T-helper 17 cell (primary cell): Measurements from ENCODE around the gene LMAN1. TPM values are rescaled to one million over a fixed set of nuclear protein-coding genes. Genes with fewer than 3 reads are reported as not detected.

ENCODE experiments used
- ATAC-seq: fragments of 150-1000 bp; cut with Tn5 transposase; 2 replicates; pipeline ENCODE4 v1.10.0; 2021; ENCODE audit warnings: mild to moderate bottlenecking, moderate library complexity
- DNase-seq, 3 donors: peaks; one replicate each; pipeline versions ENCODE4 v3.0.0 to v3.0.0-alpha.2; 2020 to 2021
- H3K9me3 ChIP-seq: one replicate; pipeline ENCODE4 v1.7.0; 2013; ENCODE audit warnings: low read length, mild to moderate bottlenecking; ENCODE audit not compliant: control insufficient read depth, poor library complexity, severe bottlenecking
- H3K27ac Mint-ChIP-seq: one replicate; pipeline ENCODE4 v1.8.0; 2022; ENCODE audit warnings: mild to moderate bottlenecking, moderate library complexity, mixed read lengths
- H3K27me3 Mint-ChIP-seq: one replicate; pipeline ENCODE4 v1.8.0; 2022; ENCODE audit warnings: mixed read lengths
- H3K36me3 Mint-ChIP-seq: one replicate; pipeline ENCODE4 v1.8.0; 2022; ENCODE audit warnings: low read depth, mixed read lengths
- H3K4me1 Mint-ChIP-seq: one replicate; pipeline ENCODE4 v1.8.0; 2022; ENCODE audit warnings: mild to moderate bottlenecking, mixed read lengths
- H3K4me3 Mint-ChIP-seq: one replicate; pipeline ENCODE4 v1.8.0; 2022; ENCODE audit warnings: mild to moderate bottlenecking, moderate library complexity, mixed read lengths
- total RNA-seq, 4 donors: library from RNA in 2 of 4; stranded (reverse) in 2 of 4; gene quantifications; one replicate each; pipeline ENCODE4 v1.2.3 and lab custom pipeline; 2022 to 2026

The LMAN1 gene
- total RNA-seq, 2 donors from 2014 or later = 47.2 to 58.1 TPM

GRCh38 chr18:59352250-59352855 lies 6.7 kb downstream of the LMAN1 start:
- Mint-ChIP-seq H3K4me1 (peaks cover 18% of the 10 kb centered on the region), H3K4me3 (peak overlapping the region; percentile 33), H3K27me3 (no peaks in the 10 kb centered on the region), H3K27ac (peak overlapping the region; percentile 37), H3K36me3 (peaks cover 14% of the 10 kb centered on the region)
- DNase-seq = no peak
- no peaks in the 10 kb centered on the region for H3K9me3 ChIP-seq
- no peak for ATAC-seq

DNA sequence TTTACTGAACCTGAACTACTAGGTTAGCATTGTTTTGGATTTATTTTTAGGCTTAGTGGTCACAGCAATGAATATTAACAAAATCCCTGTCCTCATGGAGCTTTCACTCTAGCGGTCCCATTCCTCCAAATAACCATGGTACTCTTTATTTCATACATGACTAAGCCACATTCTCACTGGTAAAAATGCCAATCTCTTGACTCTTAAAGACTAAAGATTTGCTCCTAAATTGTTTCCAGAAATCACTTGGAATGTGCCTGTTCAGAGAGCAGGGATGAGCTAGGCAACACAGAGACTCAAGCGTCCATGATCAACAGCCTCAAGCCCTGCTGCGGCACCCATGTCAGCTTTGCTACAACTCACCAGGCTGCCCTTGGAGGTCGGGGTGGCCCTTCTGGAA lies 13.5 kb downstream of the LMAN1 start:
- ATAC-seq (no peak), DNase-seq (no peak)
- H3K27ac Mint-ChIP-seq = no peak overlapping the region
- H3K4me3 Mint-ChIP-seq = no peak overlapping the region
- H3K36me3 Mint-ChIP-seq = peaks cover 12% of the 10 kb centered on the region
- no peaks in the 10 kb centered on the region for H3K27me3 Mint-ChIP-seq
- no peaks in the 10 kb centered on the region for H3K4me1 Mint-ChIP-seq
- H3K9me3 ChIP-seq = no peaks in the 10 kb centered on the region

DNA sequence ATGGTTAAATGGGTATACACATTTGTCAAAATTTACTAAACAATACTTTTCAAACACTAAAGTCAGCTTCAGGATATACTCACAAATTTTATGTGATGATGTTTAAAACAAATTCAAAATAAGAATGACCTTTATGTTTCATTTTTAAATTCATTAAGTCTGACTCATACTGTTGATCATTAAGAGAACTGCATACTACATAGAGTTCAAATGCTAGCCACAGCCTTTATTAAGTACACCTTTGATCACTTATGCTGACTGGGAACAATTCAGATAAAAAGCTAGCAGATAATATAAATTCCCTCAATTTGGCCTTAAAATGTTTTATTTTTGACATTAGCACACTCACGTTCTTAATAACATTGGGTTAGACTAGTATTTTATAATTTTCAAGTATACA lies 14.1 kb downstream of the LMAN1 start:
- no peak overlapping the region for H3K27ac Mint-ChIP-seq
- no peak overlapping the region for H3K4me3 Mint-ChIP-seq
- no peaks in the 10 kb centered on the region for H3K27me3 Mint-ChIP-seq
- no peaks in the 10 kb centered on the region for H3K4me1 Mint-ChIP-seq
- no peaks in the 10 kb centered on the region for H3K9me3 ChIP-seq
- DNase-seq (no peak), ATAC-seq (no peak)
- H3K36me3 Mint-ChIP-seq = peaks cover 14% of the 10 kb centered on the region

DNA sequence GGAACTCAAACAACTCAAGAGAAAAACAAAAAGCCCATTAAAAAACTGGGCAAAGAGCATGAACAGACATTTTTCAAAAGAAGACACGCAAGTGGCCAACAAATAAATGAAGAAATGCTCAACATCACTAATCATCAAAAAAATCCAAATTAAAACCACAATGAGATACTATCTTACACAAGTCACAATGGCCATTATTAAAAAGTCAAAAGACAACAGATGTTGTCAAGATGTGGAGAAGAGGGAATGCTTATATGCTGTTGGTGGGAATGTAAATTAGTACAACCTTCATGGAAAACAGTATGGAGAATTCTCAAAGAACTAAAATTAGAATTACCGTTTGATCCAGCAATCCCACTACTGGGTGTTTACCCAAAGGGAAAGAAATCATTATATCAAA lies 15.1 kb downstream of the LMAN1 start:
- H3K36me3 Mint-ChIP-seq = peaks cover 14% of the 10 kb centered on the region
- no peak for DNase-seq
- H3K9me3 ChIP-seq = no peaks in the 10 kb centered on the region
- no peak overlapping the region for H3K27ac Mint-ChIP-seq
- H3K4me3 Mint-ChIP-seq = no peak overlapping the region
- ATAC-seq = no peak
- H3K4me1 Mint-ChIP-seq = no peaks in the 10 kb centered on the region
- no peaks in the 10 kb centered on the region for H3K27me3 Mint-ChIP-seq

DNA sequence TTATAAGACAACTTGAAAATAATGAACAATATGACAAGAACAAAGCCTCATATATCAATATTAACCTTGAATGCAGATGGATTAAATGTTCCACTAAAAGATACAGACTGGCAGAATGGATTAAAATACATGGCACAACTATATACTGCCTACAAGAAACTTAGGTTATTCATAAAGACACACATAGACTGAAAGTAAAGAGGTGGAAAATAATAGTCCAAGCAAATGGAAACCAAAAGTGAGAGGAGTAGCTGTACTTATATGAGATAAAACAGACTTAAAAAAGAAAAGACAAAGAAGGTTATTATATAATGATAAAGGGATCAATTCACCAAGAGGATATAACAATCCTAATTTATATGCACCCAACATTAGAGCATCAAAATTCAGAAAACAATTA lies 18.2 kb downstream of the LMAN1 start:
- ATAC-seq (no peak), DNase-seq (no peak)
- Mint-ChIP-seq H3K27me3 (no peaks in the 10 kb centered on the region), H3K4me3 (no peak overlapping the region), H3K4me1 (no peaks in the 10 kb centered on the region), H3K36me3 (peaks cover 21% of the 10 kb centered on the region), H3K27ac (no peak overlapping the region)
- H3K9me3 ChIP-seq = no peaks in the 10 kb centered on the region

GRCh38 chr18:59340312-59340711 lies 18.8 kb downstream of the LMAN1 start:
- ATAC-seq = no peak
- DNase-seq = no peak
- no peaks in the 10 kb centered on the region for H3K4me1 Mint-ChIP-seq
- no peaks in the 10 kb centered on the region for H3K27me3 Mint-ChIP-seq
- no peak overlapping the region for H3K4me3 Mint-ChIP-seq
- no peaks in the 10 kb centered on the region for H3K9me3 ChIP-seq
- no peak overlapping the region for H3K27ac Mint-ChIP-seq
- peaks cover 24% of the 10 kb centered on the region for H3K36me3 Mint-ChIP-seq

- ATAC-seq = no peak
- H3K36me3 Mint-ChIP-seq = peaks cover 14% of the 10 kb centered on the region
Observed at GRCh38 chr18:59332986-59333385, 26.1 kb downstream of the LMAN1 start.

DNA sequence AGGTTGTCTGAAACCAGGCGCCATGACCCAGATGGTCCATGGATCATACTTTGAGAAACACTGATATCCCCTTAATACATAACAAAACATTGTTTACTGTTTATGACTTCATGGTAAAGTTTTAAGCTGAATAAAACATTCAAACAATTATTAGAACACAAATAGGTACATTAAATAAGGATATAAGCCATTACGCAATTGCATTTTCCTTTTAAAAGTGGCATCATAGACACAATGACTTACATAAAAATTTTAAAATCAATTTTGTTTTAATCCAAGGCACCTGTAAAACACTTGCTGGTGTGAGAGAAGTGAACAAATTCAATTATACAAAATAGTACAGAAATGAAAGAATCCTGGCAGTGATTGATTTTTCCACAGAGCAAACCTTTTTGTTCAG lies 30.4 kb downstream of the LMAN1 start:
- H3K9me3 ChIP-seq = no peaks in the 10 kb centered on the region
- no peaks in the 10 kb centered on the region for H3K27me3 Mint-ChIP-seq
- H3K4me3 Mint-ChIP-seq = no peak overlapping the region
- ATAC-seq (no peak), DNase-seq (no peak)
- peaks cover 4% of the 10 kb centered on the region for H3K36me3 Mint-ChIP-seq
- no peaks in the 10 kb centered on the region for H3K4me1 Mint-ChIP-seq
- H3K27ac Mint-ChIP-seq = peak overlapping the region; percentile 29

More at GRCh38 chr18:59332986-59333385, 26.1 kb downstream of the LMAN1 start:
- Mint-ChIP-seq H3K4me1 (peaks cover 2% of the 10 kb centered on the region), H3K27ac (no peak overlapping the region), H3K4me3 (no peak overlapping the region), H3K27me3 (no peaks in the 10 kb centered on the region)
- no peak for DNase-seq
- no peaks in the 10 kb centered on the region for H3K9me3 ChIP-seq

GRCh38 chr18:59325965-59326364 lies 33.1 kb downstream of the LMAN1 start:
- H3K4me1 Mint-ChIP-seq = no peaks in the 10 kb centered on the region
- no peak overlapping the region for H3K4me3 Mint-ChIP-seq
- no peaks in the 10 kb centered on the region for H3K9me3 ChIP-seq
- H3K27me3 Mint-ChIP-seq = no peaks in the 10 kb centered on the region
- no peaks in the 10 kb centered on the region for H3K36me3 Mint-ChIP-seq
- H3K27ac Mint-ChIP-seq = no peak overlapping the region
- DNase-seq (no peak), ATAC-seq (no peak)

- no peak for DNase-seq
- peaks cover 5% of the 10 kb centered on the region for H3K27me3 Mint-ChIP-seq
- H3K4me3 Mint-ChIP-seq = no peak overlapping the region
- no peaks in the 10 kb centered on the region for H3K9me3 ChIP-seq
- no peaks in the 10 kb centered on the region for H3K36me3 Mint-ChIP-seq
- no peak overlapping the region for H3K27ac Mint-ChIP-seq
- H3K4me1 Mint-ChIP-seq = no peaks in the 10 kb centered on the region
- no peak for ATAC-seq
Observed at GRCh38 chr18:59324623-59324971, 34.5 kb downstream of the LMAN1 start.

- Mint-ChIP-seq H3K27ac (no peak overlapping the region), H3K4me1 (no peaks in the 10 kb centered on the region), H3K4me3 (no peak overlapping the region), H3K27me3 (peaks cover 5% of the 10 kb centered on the region), H3K36me3 (no peaks in the 10 kb centered on the region)
- no peak for ATAC-seq
- no peak for DNase-seq
- H3K9me3 ChIP-seq = no peaks in the 10 kb centered on the region
Observed at GRCh38 chr18:59323931-59324622, 35.0 kb downstream of the LMAN1 start.

GRCh38 chr18:59318460-59319050 lies 40.5 kb downstream of the LMAN1 start, which contains the start of gene CPLX4:
Gene CPLX4, minus strand, starts transcription at chr18:59318649. Its CDS starts 187 bp downstream, at chr18:59318462.
- no peak within 1 kb of the TSS for H3K4me3 Mint-ChIP-seq
- peaks cover 28% of the 10 kb centered on the region for H3K27me3 Mint-ChIP-seq
- no peaks in the 10 kb centered on the region for H3K9me3 ChIP-seq
- no peaks in the 10 kb centered on the region for H3K36me3 Mint-ChIP-seq
- DNase-seq (no peak), ATAC-seq (no peak)
- no peaks in the 10 kb centered on the region for H3K4me1 Mint-ChIP-seq
- no peak within 1 kb of the TSS for H3K27ac Mint-ChIP-seq

DNA sequence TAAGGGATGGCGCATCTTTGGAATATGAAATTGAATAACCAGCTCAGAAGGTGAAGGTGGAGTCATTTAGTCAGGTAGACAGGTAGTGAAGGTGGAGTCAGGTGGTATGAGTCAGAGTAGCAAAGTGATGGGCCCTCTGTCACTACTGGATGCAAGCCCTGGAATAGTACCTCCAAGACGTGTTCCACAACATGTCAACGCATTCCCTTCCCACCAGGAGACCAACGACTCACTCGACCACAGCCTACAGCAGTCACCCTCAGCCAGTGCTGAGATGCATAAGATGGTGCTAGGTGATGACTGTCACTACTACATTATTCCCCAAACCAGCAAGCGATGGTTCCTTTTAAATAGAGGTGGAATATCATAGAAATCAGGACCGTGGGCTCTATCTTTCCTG lies 47.4 kb downstream of the LMAN1 start:
- Mint-ChIP-seq H3K4me3 (no peak overlapping the region), H3K27ac (no peak overlapping the region), H3K27me3 (peaks cover 72% of the 10 kb centered on the region), H3K4me1 (peaks cover 2% of the 10 kb centered on the region), H3K36me3 (no peaks in the 10 kb centered on the region)
- DNase-seq (no peak), ATAC-seq (no peak)
- no peaks in the 10 kb centered on the region for H3K9me3 ChIP-seq

GRCh38 chr18:59308938-59309260 lies 50.2 kb downstream of the LMAN1 start:
- peaks cover 77% of the 10 kb centered on the region for H3K27me3 Mint-ChIP-seq
- H3K4me1 Mint-ChIP-seq = peaks cover 6% of the 10 kb centered on the region
- no peak for DNase-seq
- no peaks in the 10 kb centered on the region for H3K9me3 ChIP-seq
- no peak overlapping the region for H3K4me3 Mint-ChIP-seq
- ATAC-seq = no peak
- H3K36me3 Mint-ChIP-seq = peaks cover 6% of the 10 kb centered on the region
- H3K27ac Mint-ChIP-seq = no peak overlapping the region
